A549 (cell line): ENCODE measurements around the gene GPAM. TPM values are rescaled to one million over a fixed set of nuclear protein-coding genes. Genes with fewer than 3 reads are reported as not detected.

Experiments used
- ATAC-seq, 2 experiments: fragments of 200-7000 bp in 1 of 2; fragments of >200 bp in 1 of 2; cut with Nextera tagmentation in 1 of 2; cut with Tn5 transposase in 1 of 2; 3 replicates each; pipeline versions ENCODE4 v1.8.0 to v1.9.1; 2018 to 2020; ENCODE audit warnings: mild to moderate bottlenecking in 1 of 2, moderate library complexity in 1 of 2
- CTCF ChIA-PET: fragments of 300-600 bp; sonication (Branson Sonifier 250); formaldehyde crosslinking; extraction: SDS; loops from one replicate; lab custom pipeline; 2021; ENCODE audit warnings: antibody characterized with exemption, inconsistent platforms; lab: Yijun Ruan, JAX
- POLR2A ChIA-PET: fragments of 350-600 bp; formaldehyde crosslinking; extraction: SDS; loops from one replicate; lab custom pipeline; 2021; ENCODE audit warnings: antibody characterized with exemption, inconsistent platforms; lab: Yijun Ruan, JAX
- DNase-seq, 2 experiments: peaks; one replicate each; pipeline versions ENCODE4 v3.0.0 to v3.0.0-alpha.2; 2011 to 2016; ENCODE audit warnings: low read depth in 1 of 2, low spot score in 1 of 2
- FAIRE-seq: peaks from 2 replicates; lab custom pipeline; 2011; peaks lifted over from hg19 to GRCh38; lab: Jason Lieb, UNC
- H3K27ac ChIP-seq, 2 experiments: fragments of >200 bp; sonication (Bioruptor Twin); formaldehyde crosslinking; 3 replicates each; pipeline ENCODE4 v1.5.1; 2016 to 2017
- H3K4me1 ChIP-seq: fragments of >200 bp; sonication (Bioruptor Twin); formaldehyde crosslinking; 3 replicates; pipeline ENCODE4 v1.6.1; 2016
- H3K4me2 ChIP-seq: fragments of >200 bp; sonication (Bioruptor Twin); formaldehyde crosslinking; 3 replicates; pipeline ENCODE4 v1.6.1; 2016
- H3K4me3 ChIP-seq: fragments of >200 bp; sonication (Bioruptor Twin); formaldehyde crosslinking; 3 replicates; pipeline ENCODE4 v1.5.1; 2016
- H3K9me3 ChIP-seq: fragments of >200 bp; sonication (Bioruptor Twin); formaldehyde crosslinking; 3 replicates; pipeline ENCODE4 v1.6.1; 2016
- CBX2 ChIP-seq: fragments of 200-600 bp; sonication (generic); IDR thresholded peaks from 2 replicates; pipeline ENCODE4 v1.6.1; 2016; ENCODE audit warnings: low read depth, mild to moderate bottlenecking, borderline replicate concordance
- CEBPB ChIP-seq, 2 experiments: fragments of >200 bp in 1 of 2; sonication (Bioruptor Twin) in 1 of 2; formaldehyde crosslinking in 1 of 2; IDR thresholded peaks; 2 replicates each; pipeline ENCODE4 v1.6.1; 2012 to 2016
- CHD2 ChIP-seq: fragments of 150-350 bp; IDR thresholded peaks from 2 replicates; pipeline ENCODE4 v1.6.1; 2014; ENCODE audit warnings: low read length; ENCODE audit not compliant: partially characterized antibody
- EHF ChIP-seq: fragments of 250-450 bp; sonication (Bioruptor Pico); IDR thresholded peaks from 2 replicates; pipeline ENCODE4 v1.5.0; 2020; ENCODE audit warnings: mild to moderate bottlenecking
- EHMT2 ChIP-seq: fragments of 200-600 bp; sonication (generic); IDR thresholded peaks from 2 replicates; pipeline ENCODE4 v1.6.1; 2016; ENCODE audit warnings: antibody characterized with exemption, low read depth, mild to moderate bottlenecking, moderate library complexity
- ESRRA ChIP-seq: fragments of 150-350 bp; IDR thresholded peaks from 2 replicates; pipeline ENCODE4 v1.6.1; 2014; ENCODE audit warnings: mild to moderate bottlenecking, low read length, borderline replicate concordance
- HEYL ChIP-seq: fragments of 250-450 bp; sonication (Bioruptor Pico); IDR thresholded peaks from 2 replicates; pipeline ENCODE4 v1.8.0; 2021; ENCODE audit warnings: mild to moderate bottlenecking, moderate library complexity
- HOXB13 ChIP-seq: fragments of 250-450 bp; sonication (Bioruptor Pico); IDR thresholded peaks from 2 replicates; pipeline ENCODE4 v1.5.0; 2020; ENCODE audit warnings: low read depth, mild to moderate bottlenecking, moderate library complexity
- HOXB5 ChIP-seq: fragments of 250-450 bp; sonication (Bioruptor Pico); IDR thresholded peaks from 2 replicates; pipeline ENCODE4 v1.5.0; 2020; ENCODE audit warnings: mild to moderate bottlenecking, moderate library complexity
- KDM5A ChIP-seq: fragments of 200-600 bp; sonication (generic); IDR thresholded peaks from 2 replicates; pipeline ENCODE4 v1.6.1; 2016; ENCODE audit warnings: antibody characterized with exemption, mild to moderate bottlenecking
- MAFK ChIP-seq: fragments of 450-650 bp; IDR thresholded peaks from 2 replicates; pipeline ENCODE4 v1.6.1; 2014; ENCODE audit not compliant: partially characterized antibody
- POLR2AphosphoS2 ChIP-seq: conservative IDR thresholded peaks from 2 replicates; pipeline ENCODE4 v1.6.1; 2012; ENCODE audit warnings: low read length, improper control_type of control experiment, inconsistent platforms
- RNF2 ChIP-seq: fragments of 200-600 bp; sonication (generic); IDR thresholded peaks from 2 replicates; pipeline ENCODE4 v1.6.1; 2016; ENCODE audit warnings: low read depth, mild to moderate bottlenecking, antibody characterized with exemption, moderate library complexity, borderline replicate concordance
- TFCP2L1 ChIP-seq: fragments of 250-450 bp; sonication (Bioruptor Pico); IDR thresholded peaks from 2 replicates; pipeline ENCODE4 v1.5.0; 2021; ENCODE audit warnings: mild to moderate bottlenecking
- ZNF302 ChIP-seq: fragments of 250-450 bp; sonication (Bioruptor Pico); IDR thresholded peaks from 2 replicates; pipeline ENCODE4 v1.9.0; 2021; ENCODE audit warnings: inconsistent platforms, mild to moderate bottlenecking, moderate library complexity
- ZSCAN20 ChIP-seq: fragments of 250-450 bp; sonication (Bioruptor Pico); IDR thresholded peaks from 2 replicates; pipeline ENCODE4 v1.8.0; 2022; ENCODE audit warnings: mild to moderate bottlenecking, moderate library complexity
- WGBS: methylation state at CpG from one replicate; pipeline ENCODE4 v1.1.6; 2017; ENCODE audit errors: missing lambda C conversion rate; 5-methylcytosine and 5-hydroxymethylcytosine counted together
- polyA plus RNA-seq, 4 experiments: library from polyadenylated mRNA; depleted of rRNA in 3 of 4; stranded (reverse); fragments of >200 nt; fragmentation: RNase III in 1 of 4; extraction: RNeasy Plus Mini Kit Qiagen cat#74134 plus additional on column Dnase treatment in 1 of 4; gene quantifications; 2 replicates in 3 of 4; 3 replicates in 1 of 4; pipeline ENCODE4 v1.2.3, GENCODE V29; 2011 to 2017
- TF ChIP-seq, protein P1 (sequence below): fragments of 200-600 bp; sonication (generic); IDR thresholded peaks from 2 replicates; pipeline ENCODE4 v1.6.1; 2016; ENCODE audit warnings: antibody characterized with exemption, mild to moderate bottlenecking, moderate library complexity
- TF ChIP-seq, protein P2 (sequence below): IDR thresholded peaks from 2 replicates; pipeline ENCODE4 v1.6.1; 2012
- TF ChIP-seq, protein P3 (sequence below): fragments of >200 bp; sonication (Bioruptor Twin); formaldehyde crosslinking; IDR thresholded peaks from 2 replicates; pipeline ENCODE4 v1.6.1; 2016
- TF ChIP-seq, protein P4 (sequence below): IDR thresholded peaks from 2 replicates; pipeline ENCODE4 v1.6.1; 2012
- TF ChIP-seq, protein P5 (sequence below): IDR thresholded peaks from 2 replicates; pipeline ENCODE4 v1.6.1; 2012; ENCODE audit warnings: low read depth, borderline replicate concordance
- TF ChIP-seq, protein P6 (sequence below): fragments of 450-650 bp; IDR thresholded peaks from 2 replicates; pipeline ENCODE4 v1.6.1; 2014; ENCODE audit warnings: antibody characterized with exemption

The GPAM gene
- polyA plus RNA-seq, 2 of the 4 experiments (the other 2 are of a cell fraction), result 5.7 to 13.3 TPM

DNA sequence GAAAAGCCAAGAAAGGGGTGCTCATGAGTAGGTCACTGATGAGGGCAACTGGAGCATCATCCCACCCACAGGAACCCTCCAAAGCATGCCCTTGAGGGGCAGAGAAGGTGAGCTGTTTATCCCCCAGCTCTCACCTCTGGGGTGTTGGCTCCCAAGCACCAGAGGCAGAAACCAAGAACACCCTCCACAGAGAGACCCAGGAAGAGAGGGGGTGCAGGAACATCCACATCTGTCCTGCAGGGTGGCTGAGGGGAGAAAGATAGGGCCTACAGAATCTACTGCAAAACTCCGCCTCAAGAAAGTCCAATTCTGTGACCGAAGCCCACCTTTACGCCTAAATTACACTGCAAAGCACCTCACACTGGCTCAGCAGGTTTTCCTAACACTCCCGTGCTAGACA is 40.1 kb downstream of the GPAM start:
- Histone ChIP-seq H3K4me3 (no peak overlapping the region), H3K4me1 (no peaks in the 10 kb centered on the region), H3K27ac (no peak overlapping the region), H3K4me2 (no peak overlapping the region), H3K9me3 (no peaks in the 10 kb centered on the region)
- no peak for FAIRE-seq
- ChIA-PET CTCF (no interaction called here), POLR2A (no interaction called here)
- TF ChIP-seq, protein P1, sequence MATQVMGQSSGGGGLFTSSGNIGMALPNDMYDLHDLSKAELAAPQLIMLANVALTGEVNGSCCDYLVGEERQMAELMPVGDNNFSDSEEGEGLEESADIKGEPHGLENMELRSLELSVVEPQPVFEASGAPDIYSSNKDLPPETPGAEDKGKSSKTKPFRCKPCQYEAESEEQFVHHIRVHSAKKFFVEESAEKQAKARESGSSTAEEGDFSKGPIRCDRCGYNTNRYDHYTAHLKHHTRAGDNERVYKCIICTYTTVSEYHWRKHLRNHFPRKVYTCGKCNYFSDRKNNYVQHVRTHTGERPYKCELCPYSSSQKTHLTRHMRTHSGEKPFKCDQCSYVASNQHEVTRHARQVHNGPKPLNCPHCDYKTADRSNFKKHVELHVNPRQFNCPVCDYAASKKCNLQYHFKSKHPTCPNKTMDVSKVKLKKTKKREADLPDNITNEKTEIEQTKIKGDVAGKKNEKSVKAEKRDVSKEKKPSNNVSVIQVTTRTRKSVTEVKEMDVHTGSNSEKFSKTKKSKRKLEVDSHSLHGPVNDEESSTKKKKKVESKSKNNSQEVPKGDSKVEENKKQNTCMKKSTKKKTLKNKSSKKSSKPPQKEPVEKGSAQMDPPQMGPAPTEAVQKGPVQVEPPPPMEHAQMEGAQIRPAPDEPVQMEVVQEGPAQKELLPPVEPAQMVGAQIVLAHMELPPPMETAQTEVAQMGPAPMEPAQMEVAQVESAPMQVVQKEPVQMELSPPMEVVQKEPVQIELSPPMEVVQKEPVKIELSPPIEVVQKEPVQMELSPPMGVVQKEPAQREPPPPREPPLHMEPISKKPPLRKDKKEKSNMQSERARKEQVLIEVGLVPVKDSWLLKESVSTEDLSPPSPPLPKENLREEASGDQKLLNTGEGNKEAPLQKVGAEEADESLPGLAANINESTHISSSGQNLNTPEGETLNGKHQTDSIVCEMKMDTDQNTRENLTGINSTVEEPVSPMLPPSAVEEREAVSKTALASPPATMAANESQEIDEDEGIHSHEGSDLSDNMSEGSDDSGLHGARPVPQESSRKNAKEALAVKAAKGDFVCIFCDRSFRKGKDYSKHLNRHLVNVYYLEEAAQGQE, result no peak
- TF ChIP-seq HOXB5 (CRISPR knock-in tag) (no peak), EHF (CRISPR knock-in tag) (no peak), CBX2 (no peak), ZSCAN20 (no peak), CHD2 (no peak), RNF2 (no peak), TFCP2L1 (CRISPR knock-in tag) (no peak), ESRRA (no peak), MAFK (no peak), POLR2AphosphoS2 (no peak), ZNF302 (CRISPR knock-in tag) (no peak), KDM5A (no peak)
- TF ChIP-seq, protein P2, sequence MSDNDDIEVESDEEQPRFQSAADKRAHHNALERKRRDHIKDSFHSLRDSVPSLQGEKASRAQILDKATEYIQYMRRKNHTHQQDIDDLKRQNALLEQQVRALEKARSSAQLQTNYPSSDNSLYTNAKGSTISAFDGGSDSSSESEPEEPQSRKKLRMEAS, result no peak
- TF ChIP-seq, protein P3, sequence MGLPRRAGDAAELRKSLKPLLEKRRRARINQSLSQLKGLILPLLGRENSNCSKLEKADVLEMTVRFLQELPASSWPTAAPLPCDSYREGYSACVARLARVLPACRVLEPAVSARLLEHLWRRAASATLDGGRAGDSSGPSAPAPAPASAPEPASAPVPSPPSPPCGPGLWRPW, result no peak
- TF ChIP-seq, protein P4, sequence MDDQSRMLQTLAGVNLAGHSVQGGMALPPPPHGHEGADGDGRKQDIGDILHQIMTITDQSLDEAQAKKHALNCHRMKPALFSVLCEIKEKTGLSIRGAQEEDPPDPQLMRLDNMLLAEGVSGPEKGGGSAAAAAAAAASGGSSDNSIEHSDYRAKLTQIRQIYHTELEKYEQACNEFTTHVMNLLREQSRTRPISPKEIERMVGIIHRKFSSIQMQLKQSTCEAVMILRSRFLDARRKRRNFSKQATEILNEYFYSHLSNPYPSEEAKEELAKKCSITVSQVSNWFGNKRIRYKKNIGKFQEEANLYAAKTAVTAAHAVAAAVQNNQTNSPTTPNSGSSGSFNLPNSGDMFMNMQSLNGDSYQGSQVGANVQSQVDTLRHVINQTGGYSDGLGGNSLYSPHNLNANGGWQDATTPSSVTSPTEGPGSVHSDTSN, result no peak
- TF ChIP-seq, protein P5, sequence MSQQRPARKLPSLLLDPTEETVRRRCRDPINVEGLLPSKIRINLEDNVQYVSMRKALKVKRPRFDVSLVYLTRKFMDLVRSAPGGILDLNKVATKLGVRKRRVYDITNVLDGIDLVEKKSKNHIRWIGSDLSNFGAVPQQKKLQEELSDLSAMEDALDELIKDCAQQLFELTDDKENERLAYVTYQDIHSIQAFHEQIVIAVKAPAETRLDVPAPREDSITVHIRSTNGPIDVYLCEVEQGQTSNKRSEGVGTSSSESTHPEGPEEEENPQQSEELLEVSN, result no peak
- no peak for ATAC-seq
- 77% methylated on average over 4 of the region's 4 CpGs for WGBS
- DNase-seq, result no peak

DNA sequence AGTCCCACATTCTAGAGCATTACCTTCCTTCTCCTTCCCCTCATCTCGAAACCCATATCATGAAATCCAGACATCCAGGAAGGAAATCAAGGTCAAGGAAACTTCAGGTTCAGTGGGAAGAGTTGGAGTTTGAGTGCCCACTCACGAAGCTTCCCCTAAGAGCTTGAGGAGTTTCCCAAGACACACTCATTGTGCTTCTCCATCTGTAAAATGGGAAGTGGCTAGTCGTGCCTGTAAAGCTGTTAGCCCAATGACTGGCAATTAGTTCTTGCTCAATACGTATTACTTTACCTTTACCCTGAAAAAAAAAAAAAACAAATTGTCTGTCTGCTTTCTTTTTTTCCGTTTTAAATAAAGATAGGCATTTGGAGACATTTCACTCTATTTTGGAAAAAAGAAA is 42.3 kb downstream of the GPAM start:
- TF ChIP-seq, protein P6, sequence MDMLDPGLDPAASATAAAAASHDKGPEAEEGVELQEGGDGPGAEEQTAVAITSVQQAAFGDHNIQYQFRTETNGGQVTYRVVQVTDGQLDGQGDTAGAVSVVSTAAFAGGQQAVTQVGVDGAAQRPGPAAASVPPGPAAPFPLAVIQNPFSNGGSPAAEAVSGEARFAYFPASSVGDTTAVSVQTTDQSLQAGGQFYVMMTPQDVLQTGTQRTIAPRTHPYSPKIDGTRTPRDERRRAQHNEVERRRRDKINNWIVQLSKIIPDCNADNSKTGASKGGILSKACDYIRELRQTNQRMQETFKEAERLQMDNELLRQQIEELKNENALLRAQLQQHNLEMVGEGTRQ, result no peak
- TF ChIP-seq, protein P1, result no peak
- no peak for TF ChIP-seq HEYL (CRISPR knock-in tag)
- TF ChIP-seq EHMT2, result no peak
- TF ChIP-seq HOXB13 (CRISPR knock-in tag), result no peak
- no peak for TF ChIP-seq CEBPB (IDR thresholded peaks at IDR 0.05)
- 76% methylated on average over 5 of the region's 5 CpGs for WGBS
- ChIA-PET CTCF (interaction anchor here (0.6 to 7.1 kb wide), 14 partner anchors 8 to 1337 kb away, joined by 3 to 60 read pairs (median 5); no protein-coding TSS in a partner anchor), POLR2A (no interaction called here)
- FAIRE-seq (no peak), ATAC-seq (no peak), DNase-seq (no peak)
- Histone ChIP-seq H3K4me1 (no peaks in the 10 kb centered on the region), H3K9me3 (no peaks in the 10 kb centered on the region), H3K27ac (no peak overlapping the region), H3K4me3 (no peak overlapping the region), H3K4me2 (no peak overlapping the region)
